ENCODE data around the gene SLC17A6. TPM values are rescaled to one million over a fixed set of nuclear protein-coding genes. Genes with fewer than 3 reads are reported as not detected.

Gene SLC17A6
- 0.03 TPM in 1 of 2 replicates, not detected in the other for total RNA-seq (2014; rRNA removed; shearing (Covaris generic))
- polyA plus RNA-seq (2015; cell fraction: cytosol; rRNA removed), result 0.02 TPM in 1 of 2 replicates, not detected in the other
- 0.45 TPM in 1 of 2 replicates, not detected in the other for polyA plus RNA-seq (2015; cell fraction: nucleus; rRNA removed)

DNA sequence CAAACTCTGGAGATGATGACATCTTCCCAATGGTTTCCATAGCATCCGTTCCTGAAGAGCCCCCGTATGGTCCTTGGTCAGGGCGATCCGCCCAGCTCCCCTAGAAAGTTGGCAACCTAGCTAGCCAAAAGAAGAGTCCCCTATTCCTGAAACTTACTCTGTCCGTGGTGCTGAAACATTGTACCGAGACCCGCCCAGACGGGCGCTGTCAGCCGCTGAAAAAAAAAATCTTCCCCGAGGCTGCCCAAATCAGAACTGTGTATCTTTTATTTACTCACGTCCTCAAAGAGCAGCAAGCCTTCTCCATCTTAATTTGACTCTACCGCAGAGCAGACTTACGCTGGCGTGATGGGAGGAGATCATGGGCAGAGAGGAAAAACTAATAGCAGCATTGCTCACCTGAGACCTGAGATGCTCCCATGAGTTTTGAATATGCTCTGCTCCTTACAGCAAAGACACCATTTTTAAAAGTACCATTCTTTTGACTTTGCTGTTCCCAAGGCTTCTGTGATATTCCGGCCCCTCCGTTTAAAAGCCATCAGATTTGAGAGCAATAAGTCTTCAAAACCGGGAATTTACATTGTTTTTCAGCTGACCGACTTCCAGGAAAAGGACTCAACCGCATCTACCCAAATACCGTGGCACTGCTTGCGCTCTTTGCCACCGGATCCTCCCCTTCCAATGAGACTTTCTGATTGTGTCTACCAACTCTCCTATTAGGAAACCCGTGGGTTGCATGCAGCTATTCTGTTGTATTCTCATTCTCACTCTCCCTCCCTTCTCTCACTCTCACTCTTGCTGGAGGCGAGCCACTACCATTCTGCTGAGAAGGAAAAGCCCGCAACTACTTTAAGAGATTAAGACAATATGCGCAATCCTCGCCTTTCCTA lies at the start of gene SLC17A6:
Gene SLC17A6 (plus strand): TSS at position 786 of the 890 bp plus-strand sequence. CDS start 153 bp downstream, outside the sequence.
- in situ Hi-C loops (cut with HindIII; ENCODE audit: low pct_unique_long_range_greater_than_20kb, low sequenced_read_pairs), result no loop called here

DNA sequence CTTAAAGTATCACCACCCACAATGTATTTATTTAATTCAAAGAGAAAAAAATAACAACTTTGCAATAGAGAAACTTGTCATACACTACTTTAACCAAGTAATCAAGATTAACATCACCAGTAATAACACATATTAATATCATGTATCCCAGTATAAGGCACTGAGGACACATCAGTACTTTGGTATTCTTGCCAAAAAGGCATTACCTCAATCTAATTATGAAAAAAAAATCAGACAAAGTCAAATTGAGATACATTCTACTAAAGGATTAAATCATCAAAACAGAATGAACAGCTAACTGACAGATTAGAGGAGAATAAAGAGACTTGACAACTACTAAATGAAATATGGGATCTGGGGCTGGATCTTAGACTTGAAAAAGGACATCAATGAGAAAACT lies 35.8 kb upstream of the SLC17A6 start:
- in situ Hi-C loops (cut with HindIII; ENCODE audit: low pct_unique_long_range_greater_than_20kb, low sequenced_read_pairs), result no loop called here
- DNase-seq (ENCODE audit: low read depth, low spot score), result no peak

More for the DNA sequence above, at the start of gene SLC17A6:
- DNase-seq (ENCODE audit: low read depth, low spot score), result peak; percentile 63

DNA sequence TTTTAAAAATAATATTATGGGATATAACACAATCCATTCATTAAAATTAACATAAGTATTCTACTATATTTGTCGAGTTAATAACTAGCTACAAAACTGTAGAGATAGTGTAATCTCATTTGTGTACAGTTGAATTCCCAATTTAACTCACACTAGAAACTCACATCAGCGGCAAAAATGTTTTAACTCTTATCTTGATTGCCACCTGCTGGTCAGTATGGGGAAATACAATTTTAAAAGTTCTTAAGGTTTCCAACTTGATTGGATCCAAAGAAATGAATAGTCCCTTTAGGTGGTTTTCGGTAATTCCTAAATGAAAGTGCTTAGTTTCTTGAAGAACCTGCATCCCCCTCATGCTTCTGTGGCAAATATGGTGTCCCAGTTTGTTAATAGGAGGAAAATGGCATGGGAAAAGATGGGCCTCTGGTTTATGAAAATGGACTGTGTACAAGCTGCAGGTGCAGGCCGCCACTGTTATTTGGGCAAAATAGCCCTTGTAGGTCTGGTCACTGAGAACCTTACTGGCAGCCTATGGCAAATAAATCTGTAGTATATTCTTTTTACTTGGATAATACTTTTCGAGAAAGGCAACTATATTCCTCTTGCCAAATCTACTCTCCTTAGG lies 33.7 kb upstream of the SLC17A6 start:
- peak; percentile 64 for DNase-seq (ENCODE audit: low read depth, low spot score)
- in situ Hi-C loops (cut with HindIII; ENCODE audit: low pct_unique_long_range_greater_than_20kb, low sequenced_read_pairs), result no loop called here

DNA sequence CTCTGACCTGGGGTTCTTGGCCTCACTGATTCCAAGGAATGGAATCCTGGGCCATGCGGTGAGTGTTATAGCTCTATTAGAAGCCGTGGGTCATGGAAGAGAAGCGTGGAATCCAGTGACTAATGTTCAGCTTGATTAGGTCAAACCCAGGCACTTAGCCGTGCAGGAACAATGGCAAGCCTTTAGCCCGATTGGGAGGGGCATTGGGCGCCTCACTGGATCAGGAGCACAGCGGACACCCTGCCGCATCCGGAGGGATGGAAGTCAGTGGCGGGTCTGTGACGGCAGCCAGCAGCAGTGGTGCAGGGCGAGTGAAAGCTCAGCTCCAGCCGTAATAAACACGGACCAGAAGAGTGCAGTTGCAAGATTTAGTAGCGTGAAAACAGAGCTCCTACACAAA lies 20.5 kb upstream of the SLC17A6 start:
- in situ Hi-C loops (cut with HindIII; ENCODE audit: low pct_unique_long_range_greater_than_20kb, low sequenced_read_pairs), result no loop called here
- peak; percentile 57 for DNase-seq (ENCODE audit: low read depth, low spot score)

DNA sequence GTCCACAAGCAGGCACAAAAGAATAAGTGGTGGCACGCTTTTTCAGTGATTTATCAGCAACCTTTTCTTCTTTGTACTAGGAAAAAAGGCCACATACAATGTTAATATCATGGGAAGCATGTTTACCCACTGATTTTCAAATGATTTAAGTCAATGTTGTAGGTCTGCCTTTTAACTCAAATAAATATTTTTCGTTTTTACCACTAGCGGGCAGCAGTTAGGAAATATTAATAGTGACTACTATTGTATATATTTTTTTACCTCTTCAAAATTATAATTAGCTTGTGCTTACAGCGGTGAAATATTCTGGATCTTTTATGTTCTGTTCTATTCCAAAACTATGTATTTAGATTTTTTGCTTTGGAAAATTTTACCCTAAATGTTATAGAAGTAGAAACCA lies 6.4 kb upstream of the SLC17A6 start:
- in situ Hi-C loops (cut with HindIII; ENCODE audit: low pct_unique_long_range_greater_than_20kb, low sequenced_read_pairs), result no loop called here
- DNase-seq (ENCODE audit: low read depth, low spot score), result peak; percentile 57

DNA sequence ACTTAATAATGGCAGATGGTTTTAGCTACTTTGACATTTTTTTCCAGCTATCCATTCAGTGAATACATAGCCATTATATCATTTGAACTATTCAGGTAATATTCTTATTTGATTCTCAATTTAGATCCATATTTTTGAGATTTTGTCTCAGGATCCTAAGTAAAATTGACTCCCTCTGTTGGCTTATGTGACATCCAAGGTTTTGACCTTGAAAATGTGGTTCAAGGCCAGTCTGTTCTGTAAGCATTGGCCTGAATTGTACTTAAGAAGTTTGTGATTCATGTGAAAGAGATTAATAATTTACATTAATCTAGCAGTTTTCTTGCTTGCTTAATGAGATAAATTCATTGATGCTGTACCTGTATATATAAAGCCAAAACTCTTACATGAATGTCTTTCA lies 1.6 kb upstream of the SLC17A6 start:
- in situ Hi-C loops (cut with HindIII; ENCODE audit: low pct_unique_long_range_greater_than_20kb, low sequenced_read_pairs), result no loop called here
- no peak for DNase-seq (ENCODE audit: low read depth, low spot score)

DNA sequence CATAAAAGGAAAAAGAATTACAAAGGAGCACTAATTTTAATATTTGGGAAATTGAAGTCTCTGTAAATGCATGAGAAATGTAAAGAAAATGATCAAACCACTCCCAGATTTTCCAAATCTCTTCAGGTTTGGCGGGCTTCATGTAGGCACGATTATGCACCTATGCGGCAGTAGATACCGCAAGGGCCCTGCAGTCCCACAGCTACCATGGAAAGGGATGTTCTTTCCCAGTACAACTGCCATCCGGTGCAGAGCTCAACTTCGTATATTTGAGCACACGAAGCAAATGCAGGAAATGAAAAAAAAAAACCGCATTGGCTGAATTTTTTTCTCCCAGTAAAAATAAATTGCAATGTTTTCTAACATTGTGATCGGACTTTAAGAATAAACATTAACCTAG lies 1.4 kb downstream of the SLC17A6 start:
- in situ Hi-C loops (cut with HindIII; ENCODE audit: low pct_unique_long_range_greater_than_20kb, low sequenced_read_pairs), result no loop called here
- DNase-seq (ENCODE audit: low read depth, low spot score), result no peak

DNA sequence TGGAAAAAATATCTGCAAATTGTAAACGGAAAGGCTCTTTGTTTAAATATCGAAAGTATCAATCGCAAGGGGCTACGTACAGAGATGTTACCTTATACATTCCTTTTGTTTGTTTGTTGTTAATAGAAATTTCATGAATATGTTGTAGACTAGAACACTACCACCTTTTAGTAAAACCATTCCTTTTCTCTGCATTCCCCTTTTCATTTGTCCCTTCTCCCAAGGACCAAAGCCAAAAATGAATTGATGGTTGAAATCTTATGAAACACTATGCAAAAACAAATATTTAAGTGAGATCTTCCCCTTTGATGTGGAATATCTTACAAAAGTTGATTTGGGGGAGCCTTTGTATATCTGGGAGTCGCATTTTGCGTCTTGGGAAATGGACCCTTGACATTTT lies 2.1 kb downstream of the SLC17A6 start:
- in situ Hi-C loops (cut with HindIII; ENCODE audit: low pct_unique_long_range_greater_than_20kb, low sequenced_read_pairs), result no loop called here
- DNase-seq (ENCODE audit: low read depth, low spot score), result no peak

DNA sequence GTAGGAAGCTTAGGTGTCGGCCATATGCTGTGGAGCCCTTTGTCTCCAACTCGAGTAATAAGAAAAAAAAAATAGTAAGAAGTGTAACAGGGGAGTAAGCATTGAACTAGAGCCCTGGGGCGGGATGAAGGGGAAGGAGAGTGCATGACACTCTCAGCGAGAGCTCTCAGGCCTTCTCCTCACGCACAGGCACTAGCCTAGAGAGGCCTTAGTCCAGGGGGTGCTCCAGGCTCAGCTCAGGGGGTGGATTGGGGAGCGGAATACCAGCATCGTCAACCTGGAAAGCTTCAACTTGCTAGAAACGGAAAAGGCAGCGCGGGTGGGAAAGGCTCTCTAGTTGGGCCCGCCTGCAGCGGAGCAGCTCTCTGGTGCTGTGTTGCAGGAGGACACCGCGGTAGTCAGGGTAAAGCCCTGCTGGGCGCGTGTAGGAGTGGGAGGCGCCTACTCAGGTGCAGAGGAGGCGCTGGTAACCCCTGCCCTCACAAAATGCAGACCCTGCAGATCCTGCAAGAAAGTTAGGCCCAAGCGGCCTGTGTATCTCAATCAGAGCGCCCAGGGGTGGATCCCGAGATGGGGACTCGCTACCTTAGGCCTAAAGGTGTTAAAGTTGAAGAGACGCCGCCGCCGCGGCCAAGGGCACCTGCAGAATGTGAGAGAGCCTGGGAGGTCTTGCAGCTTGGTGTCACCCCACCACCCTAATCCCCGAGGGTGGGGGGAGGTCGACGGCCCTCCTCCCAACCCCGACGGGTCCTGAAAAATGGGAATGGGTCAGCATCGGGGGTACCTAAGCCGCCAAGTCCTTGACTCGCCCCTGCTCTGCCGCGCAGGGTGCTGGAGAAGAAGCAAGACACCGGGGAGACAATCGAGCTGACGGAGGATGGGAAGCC lies 2.8 kb downstream of the SLC17A6 start:
- in situ Hi-C loops (cut with HindIII; ENCODE audit: low pct_unique_long_range_greater_than_20kb, low sequenced_read_pairs), result no loop called here
- DNase-seq (ENCODE audit: low read depth, low spot score), result no peak

DNA sequence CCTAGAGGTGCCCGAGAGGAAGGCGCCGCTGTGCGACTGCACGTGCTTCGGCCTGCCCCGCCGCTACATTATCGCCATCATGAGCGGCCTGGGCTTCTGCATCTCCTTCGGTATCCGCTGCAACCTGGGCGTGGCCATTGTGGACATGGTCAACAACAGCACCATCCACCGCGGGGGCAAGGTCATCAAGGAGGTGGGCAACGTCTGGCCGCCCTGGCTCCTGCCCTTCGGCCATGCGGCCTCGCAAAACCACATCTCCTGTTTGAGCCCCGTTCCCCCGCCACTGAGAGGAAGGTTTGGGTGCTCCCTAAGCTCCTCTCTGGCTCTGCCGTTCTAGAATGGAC lies 3.4 kb downstream of the SLC17A6 start:
- in situ Hi-C loops (cut with HindIII; ENCODE audit: low pct_unique_long_range_greater_than_20kb, low sequenced_read_pairs), result no loop called here

DNA sequence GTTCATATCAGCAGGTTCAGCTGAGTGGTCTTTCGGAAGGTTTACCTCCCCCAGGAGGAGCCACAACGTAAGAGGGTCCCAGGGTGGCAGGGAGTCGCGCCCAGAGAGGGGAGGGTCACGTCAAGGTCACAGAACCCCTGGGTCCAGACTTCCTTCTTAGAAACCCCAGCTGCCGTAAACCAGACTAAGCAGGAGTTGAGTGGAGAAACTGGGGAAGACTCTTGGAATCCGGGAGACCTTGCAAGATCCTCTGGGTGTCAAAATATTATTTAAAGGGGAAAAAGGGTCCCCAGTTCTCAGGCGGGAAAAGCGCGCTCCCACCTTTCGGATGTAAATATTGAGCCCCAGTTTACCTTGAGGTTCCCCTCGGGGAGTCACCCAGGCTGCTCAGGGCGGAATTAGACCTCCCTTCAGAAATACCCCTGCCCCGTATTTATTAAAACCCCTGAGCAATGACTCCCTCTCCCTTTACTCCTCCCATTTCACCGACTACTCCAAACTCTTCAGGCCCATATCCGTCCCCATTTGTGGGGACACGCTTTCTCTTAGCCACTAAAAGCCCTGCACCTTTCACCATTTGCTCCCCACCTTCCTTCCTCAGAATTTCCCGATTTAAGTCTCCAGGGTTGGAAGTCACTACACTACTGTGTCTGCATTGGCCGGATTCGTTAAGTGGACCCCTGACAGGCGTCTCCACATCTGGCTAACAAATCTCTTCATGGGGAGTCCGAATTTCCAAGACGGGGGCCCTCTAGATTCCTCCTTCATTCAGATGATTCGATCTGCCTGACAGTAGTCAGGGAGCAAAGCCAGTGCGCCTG lies 4.2 kb downstream of the SLC17A6 start:
- in situ Hi-C loops (cut with HindIII; ENCODE audit: low pct_unique_long_range_greater_than_20kb, low sequenced_read_pairs), result no loop called here
- DNase-seq (ENCODE audit: low read depth, low spot score), result no peak

More for the DNA sequence above, 3.4 kb downstream of the SLC17A6 start:
- no peak for DNase-seq (ENCODE audit: low read depth, low spot score)

DNA sequence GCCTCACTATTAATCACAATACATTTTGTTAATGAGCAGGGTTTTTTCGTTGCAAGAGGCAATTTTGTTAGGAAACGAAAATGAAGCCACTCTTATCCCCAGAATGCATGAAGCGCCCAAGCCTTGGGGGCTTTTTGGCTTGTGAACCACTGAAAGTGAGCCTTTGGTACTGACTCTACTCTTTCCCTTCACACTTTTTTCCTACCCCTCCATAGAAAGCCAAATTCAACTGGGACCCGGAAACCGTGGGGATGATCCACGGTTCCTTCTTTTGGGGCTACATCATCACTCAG lies 4.8 kb downstream of the SLC17A6 start:
- no peak for DNase-seq (ENCODE audit: low read depth, low spot score)
- in situ Hi-C loops (cut with HindIII; ENCODE audit: low pct_unique_long_range_greater_than_20kb, low sequenced_read_pairs), result no loop called here

DNA sequence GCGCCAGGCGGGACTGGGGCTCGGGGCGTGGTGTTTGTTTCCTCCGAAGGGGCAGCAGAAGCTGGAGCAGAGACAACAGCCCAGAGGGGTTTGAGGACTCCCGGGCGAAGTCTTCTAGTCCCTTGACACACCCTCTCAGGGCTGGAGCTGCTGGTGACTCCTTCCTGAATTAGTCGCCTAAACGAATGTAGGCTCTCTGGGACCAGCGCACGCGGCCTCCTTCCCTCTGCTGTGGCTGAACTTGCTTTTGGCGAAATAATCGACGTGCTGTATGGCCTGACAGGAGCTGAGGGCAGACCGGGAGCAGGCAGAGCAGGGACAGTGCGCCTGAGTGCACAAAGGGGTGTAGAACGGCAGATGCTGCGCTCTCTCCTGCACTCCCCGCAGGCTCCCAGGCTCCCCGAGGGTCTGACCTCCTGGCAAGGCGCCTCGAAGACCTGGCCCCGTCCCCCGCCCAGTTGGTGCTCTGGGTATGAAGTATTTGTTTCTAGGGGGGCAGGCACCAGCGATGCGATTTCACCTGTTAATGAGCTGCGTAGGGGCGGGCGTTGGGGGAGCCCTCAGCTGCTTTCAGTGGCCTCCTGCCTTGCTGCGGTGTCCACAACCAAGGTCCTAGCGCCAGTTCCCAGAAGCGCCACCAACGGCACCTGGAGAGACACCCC lies 5.3 kb downstream of the SLC17A6 start:
- in situ Hi-C loops (cut with HindIII; ENCODE audit: low pct_unique_long_range_greater_than_20kb, low sequenced_read_pairs), result no loop called here
- DNase-seq (ENCODE audit: low read depth, low spot score), result no peak

DNA sequence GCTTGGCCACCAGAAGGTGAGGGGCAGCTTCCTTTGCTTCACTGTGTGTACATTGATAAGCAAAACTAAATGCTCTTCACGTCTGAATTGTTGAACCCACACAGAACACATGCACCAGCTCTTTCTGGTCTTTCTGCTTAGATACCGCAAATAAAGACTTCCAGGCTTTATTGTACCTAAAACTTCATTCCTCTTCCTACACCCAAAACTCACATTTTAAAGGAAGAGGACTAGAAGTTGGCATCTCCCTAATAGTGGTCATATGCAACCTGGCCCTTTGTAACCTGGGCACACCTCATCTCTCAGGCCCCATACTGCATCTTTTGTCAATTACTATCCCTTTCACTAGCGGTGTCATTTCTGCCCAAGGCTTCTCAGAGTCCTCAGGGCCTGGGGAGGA lies 5.9 kb downstream of the SLC17A6 start:
- in situ Hi-C loops (cut with HindIII; ENCODE audit: low pct_unique_long_range_greater_than_20kb, low sequenced_read_pairs), result no loop called here
- no peak for DNase-seq (ENCODE audit: low read depth, low spot score)

DNA sequence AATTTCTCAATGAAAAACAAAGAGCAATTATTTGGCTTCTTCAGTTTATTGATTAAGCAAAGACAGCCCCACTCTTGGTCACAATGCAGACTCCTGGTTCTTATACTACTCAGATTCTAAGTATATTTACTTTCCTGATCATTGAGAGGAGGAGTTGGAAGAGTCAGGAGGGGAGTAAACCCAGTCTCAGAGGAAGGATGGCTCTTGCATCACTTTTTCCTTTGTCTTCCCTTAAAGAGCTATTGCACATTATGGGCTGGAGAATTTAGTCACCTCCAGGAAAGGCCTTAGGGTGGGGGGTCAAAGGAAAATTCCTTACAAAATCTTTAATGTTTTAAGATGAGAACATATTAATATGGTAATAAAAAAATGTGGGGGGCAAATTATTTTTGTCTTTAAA lies 8.1 kb downstream of the SLC17A6 start:
- DNase-seq (ENCODE audit: low read depth, low spot score), result no peak
- in situ Hi-C loops (cut with HindIII; ENCODE audit: low pct_unique_long_range_greater_than_20kb, low sequenced_read_pairs), result no loop called here

DNA sequence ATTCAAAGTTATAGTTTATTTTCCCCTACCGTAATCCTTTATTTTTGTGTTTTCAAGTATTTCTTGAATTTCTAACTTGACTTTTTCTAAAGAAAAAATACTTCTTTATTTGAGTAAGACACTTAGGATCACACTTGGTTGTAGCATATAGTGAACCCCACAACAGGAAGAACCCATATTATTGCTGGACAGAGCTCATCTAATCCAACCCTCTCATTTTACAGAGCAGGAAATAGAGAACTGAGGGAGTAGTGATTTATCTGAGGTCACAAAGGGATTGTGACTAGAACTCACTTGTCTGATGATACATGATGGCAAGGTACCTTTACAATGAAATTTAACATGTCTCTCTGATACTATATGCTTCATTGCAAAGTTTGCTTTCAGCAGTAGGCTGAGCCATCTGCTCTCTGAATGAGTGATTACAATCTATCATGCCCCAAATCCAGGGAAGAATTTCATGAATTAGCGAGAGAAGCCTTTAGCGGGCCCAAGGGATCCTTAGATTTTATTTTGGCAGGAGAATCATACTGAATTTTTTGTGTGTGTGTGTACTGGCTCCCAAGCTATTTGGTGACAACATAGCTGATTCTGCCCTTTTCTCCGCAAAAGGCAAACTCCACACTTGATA lies 9.8 kb downstream of the SLC17A6 start:
- DNase-seq (ENCODE audit: low read depth, low spot score), result no peak
- in situ Hi-C loops (cut with HindIII; ENCODE audit: low pct_unique_long_range_greater_than_20kb, low sequenced_read_pairs), result no loop called here
